Measurements from ENCODE around the gene SLF2. TPM values are rescaled to one million over a fixed set of nuclear protein-coding genes. Genes with fewer than 3 reads are reported as not detected.
A peak's percentile ranks its signal among the peaks of the same experiment; 100 is the strongest.

The SLF2 gene
- total RNA-seq, 2 donors from 2014 or later, result 31.5 to 38.9 TPM

- Mint-ChIP-seq H3K36me3 (ENCODE audit: low read depth) (peaks cover 9% of the 10 kb centered on the region), H3K4me3 (peak overlapping the region; percentile 99), H3K9me3 (no peaks in the 10 kb centered on the region), H3K27ac (no peak overlapping the region), H3K4me1 (peaks cover 32% of the 10 kb centered on the region), H3K27me3 (ENCODE audit: insufficient read depth) (no peaks in the 10 kb centered on the region)
- H3K27me3 ChIP-seq (ENCODE audit: control insufficient read depth, insufficient read depth, low read length, poor library complexity, severe bottlenecking), result no peaks in the 10 kb centered on the region
- peak overlapping the region; percentile 92 for H3K4me3 ChIP-seq (ENCODE audit: low read length)
- no peak for TF ChIP-seq CTCF (conservative IDR thresholded peaks at IDR 0.05)
- H3K27ac ChIP-seq (ENCODE audit: low read depth, low read length), result no peak overlapping the region
- H3K4me1 ChIP-seq (ENCODE audit: control insufficient read depth, insufficient read depth, low read length), result peaks cover 25% of the 10 kb centered on the region
- H3K9me3 ChIP-seq (ENCODE audit: control insufficient read depth, low read length), result no peaks in the 10 kb centered on the region
- H3K36me3 ChIP-seq (ENCODE audit: control insufficient read depth, insufficient read depth, low read length), result peaks cover 32% of the 10 kb centered on the region
- DNase-seq, result no peak
- 10 to 13% methylated on average over 3 to 10 of the region's 10 CpGs for WGBS, 2 experiments (ENCODE audit: insufficient coverage in 1 of 2, insufficient read length in 1 of 2)
- H3K9ac ChIP-seq (ENCODE audit: extremely low read depth, low read length, poor library complexity, severe bottlenecking), result peak overlapping the region; percentile 66
These were observed 705 bp downstream of the SLF2 start for GRCh38 chr10:100913470-100913865.

- Histone ChIP-seq H3K36me3 (ENCODE audit: control insufficient read depth, insufficient read depth, low read length) (peaks cover 63% of the 10 kb centered on the region), H3K27ac (ENCODE audit: low read depth, low read length) (no peak overlapping the region), H3K4me3 (ENCODE audit: low read length) (no peak overlapping the region), H3K9ac (ENCODE audit: extremely low read depth, low read length, poor library complexity, severe bottlenecking) (no peak overlapping the region), H3K4me1 (ENCODE audit: control insufficient read depth, insufficient read depth, low read length) (peaks cover 8% of the 10 kb centered on the region), H3K27me3 (ENCODE audit: control insufficient read depth, insufficient read depth, low read length, poor library complexity, severe bottlenecking) (no peaks in the 10 kb centered on the region), H3K9me3 (ENCODE audit: control insufficient read depth, low read length) (no peaks in the 10 kb centered on the region)
- Mint-ChIP-seq H3K9me3 (no peaks in the 10 kb centered on the region), H3K36me3 (ENCODE audit: low read depth) (peaks cover 29% of the 10 kb centered on the region), H3K27me3 (ENCODE audit: insufficient read depth) (no peaks in the 10 kb centered on the region), H3K4me1 (peaks cover 14% of the 10 kb centered on the region), H3K4me3 (no peak overlapping the region), H3K27ac (no peak overlapping the region)
- TF ChIP-seq CTCF (conservative IDR thresholded peaks at IDR 0.05), result no peak
- DNase-seq, result no peak
- 99 to 100% methylated on average over 2 to 3 of the region's 3 CpGs for WGBS, 2 experiments (ENCODE audit: insufficient coverage in 1 of 2, insufficient read length in 1 of 2)
These were observed 4.3 kb downstream of the SLF2 start for GRCh38 chr10:100917071-100917470.

GRCh38 chr10:100923580-100923979 is 10.8 kb downstream of the SLF2 start:
- no peaks in the 10 kb centered on the region for H3K9me3 Mint-ChIP-seq
- TF ChIP-seq CTCF (conservative IDR thresholded peaks at IDR 0.05), result no peak
- Histone ChIP-seq H3K4me1 (ENCODE audit: control insufficient read depth, insufficient read depth, low read length) (no peaks in the 10 kb centered on the region), H3K9me3 (ENCODE audit: control insufficient read depth, low read length) (no peaks in the 10 kb centered on the region), H3K9ac (ENCODE audit: extremely low read depth, low read length, poor library complexity, severe bottlenecking) (no peak overlapping the region), H3K36me3 (ENCODE audit: control insufficient read depth, insufficient read depth, low read length) (peaks cover 84% of the 10 kb centered on the region), H3K27me3 (ENCODE audit: control insufficient read depth, insufficient read depth, low read length, poor library complexity, severe bottlenecking) (no peaks in the 10 kb centered on the region), H3K27ac (ENCODE audit: low read depth, low read length) (no peak overlapping the region), H3K4me3 (ENCODE audit: low read length) (no peak overlapping the region)
- no peak overlapping the region for H3K4me3 Mint-ChIP-seq
- no peak overlapping the region for H3K27ac Mint-ChIP-seq
- peaks cover 2% of the 10 kb centered on the region for H3K4me1 Mint-ChIP-seq
- peaks cover 60% of the 10 kb centered on the region for H3K36me3 Mint-ChIP-seq (ENCODE audit: low read depth)
- DNase-seq, result no peak
- H3K27me3 Mint-ChIP-seq (ENCODE audit: insufficient read depth), result no peaks in the 10 kb centered on the region
